Body of pancreas (tissue), 4 donors: ENCODE measurements around the gene CNOT6.
"Not testable (repeated sequence)": the region's sequence is repeated elsewhere in the genome, so short reads cannot be mapped to it uniquely, and the experiment has no call there.

Source experiments
- CTCF ChIP-seq, 7 experiments: fragments of 450-650 bp in 4 of 7; fragments of 200-600 bp in 3 of 7; sonication (generic) in 3 of 7; IDR thresholded peaks; one replicate each; pipeline ENCODE4 v1.5.1; 2016 to 2019; ENCODE audit warnings: antibody characterized with exemption in 7 of 7
- POLR2A ChIP-seq, 3 donors: fragments of 450-650 bp; IDR thresholded peaks; one replicate each; pipeline ENCODE4 v1.6.1; 2016; ENCODE audit warnings: antibody characterized with exemption in 3 of 3, mild to moderate bottlenecking in 2 of 3

- not testable (repeated sequence) for TF ChIP-seq CTCF, POLR2A (IDR thresholded peaks at IDR 0.05)
Observed at GRCh38 chr5:180496806-180497205, 2.6 kb downstream of the CNOT6 start.
